Neuron (in vitro differentiated cells): ENCODE measurements around the gene LYZL2.
"Not testable (repeated sequence)": the region's sequence is repeated elsewhere in the genome, so short reads cannot be mapped to it uniquely, and the experiment has no call there.

Source experiments
- H2AFZ ChIP-seq: one replicate; pipeline ENCODE4 v1.6.1; 2013; ENCODE audit warnings: low read depth, mild to moderate bottlenecking, inconsistent platforms, low read length, moderate library complexity
- H3K27me3 ChIP-seq: one replicate; pipeline ENCODE4 v1.6.1; 2013; ENCODE audit warnings: low read length; ENCODE audit not compliant: insufficient read depth
- H3K36me3 ChIP-seq: one replicate; pipeline ENCODE4 v1.6.1; 2013; ENCODE audit warnings: low read length; ENCODE audit not compliant: insufficient read depth
- H3K4me1 ChIP-seq: one replicate; pipeline ENCODE4 v1.6.1; 2013; ENCODE audit warnings: low read length; ENCODE audit not compliant: insufficient read depth
- H3K4me3 ChIP-seq: 2 replicates; pipeline ENCODE4 v1.5.1; 2013; ENCODE audit warnings: mild to moderate bottlenecking, low read length, moderate library complexity
- H3K9me3 ChIP-seq: one replicate; pipeline ENCODE4 v1.6.1; 2013; ENCODE audit warnings: low read length

Gene LYZL2

DNA sequence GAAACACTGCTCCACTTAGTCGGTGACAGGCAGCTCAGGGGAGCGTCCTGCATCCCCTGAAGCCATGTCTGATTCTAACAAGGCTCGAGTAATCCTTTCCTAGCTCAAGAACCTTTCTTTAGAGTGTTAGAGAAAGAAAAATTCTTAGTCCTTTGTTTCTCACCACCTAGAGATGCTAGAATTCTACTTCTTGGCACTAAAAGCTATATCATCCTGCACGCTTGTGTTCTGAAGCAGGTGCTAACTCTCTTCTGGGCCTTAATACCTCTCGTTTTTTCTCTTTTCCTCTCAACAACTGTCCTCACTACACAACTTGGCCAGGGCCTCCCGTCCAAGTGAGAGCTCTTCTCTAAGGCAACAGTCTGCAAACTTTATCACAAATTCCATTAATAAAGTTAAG, at the start of gene LYZL2:
TSS of gene LYZL2 (minus strand) at position 101 of the 400 bp plus-strand sequence. CDS start 2,838 bp downstream, outside the sequence.
- no peaks in the 10 kb centered on the region for H3K9me3 ChIP-seq
- no peak within 1 kb of the TSS for H3K4me3 ChIP-seq

DNA sequence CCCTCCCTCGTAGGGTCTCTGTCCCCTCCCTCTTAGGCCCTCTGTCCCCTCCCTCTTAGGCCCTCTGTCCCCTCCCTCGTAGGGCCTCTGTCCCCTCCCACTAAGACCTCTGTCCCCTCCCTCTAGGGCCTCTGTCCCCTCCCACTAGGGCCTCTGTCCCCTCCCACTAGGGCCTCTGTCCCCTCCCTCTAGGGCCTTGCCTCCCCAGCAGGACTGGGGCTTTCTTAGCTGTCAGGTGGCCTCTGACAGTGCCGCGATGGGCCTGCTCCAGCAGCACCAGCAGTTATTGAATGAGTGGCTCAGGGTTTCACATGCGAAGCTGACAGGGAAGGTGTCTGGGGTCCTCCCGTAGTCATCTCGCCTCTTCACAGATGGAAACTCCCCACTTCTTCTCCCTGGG, 48.1 kb upstream of the LYZL2 start:
- H3K9me3 ChIP-seq, H3K27me3 ChIP-seq, H3K36me3 ChIP-seq, H2AFZ ChIP-seq, H3K4me3 ChIP-seq: not testable (repeated sequence)
- H3K4me1 ChIP-seq = peaks cover 14% of the 10 kb centered on the region

More for the DNA sequence above, at the start of gene LYZL2:
- H2AFZ ChIP-seq = no peak within 1 kb of the TSS
- no peaks in the 10 kb centered on the region for H3K4me1 ChIP-seq
- no peaks in the 10 kb centered on the region for H3K36me3 ChIP-seq
- no peaks in the 10 kb centered on the region for H3K27me3 ChIP-seq

DNA sequence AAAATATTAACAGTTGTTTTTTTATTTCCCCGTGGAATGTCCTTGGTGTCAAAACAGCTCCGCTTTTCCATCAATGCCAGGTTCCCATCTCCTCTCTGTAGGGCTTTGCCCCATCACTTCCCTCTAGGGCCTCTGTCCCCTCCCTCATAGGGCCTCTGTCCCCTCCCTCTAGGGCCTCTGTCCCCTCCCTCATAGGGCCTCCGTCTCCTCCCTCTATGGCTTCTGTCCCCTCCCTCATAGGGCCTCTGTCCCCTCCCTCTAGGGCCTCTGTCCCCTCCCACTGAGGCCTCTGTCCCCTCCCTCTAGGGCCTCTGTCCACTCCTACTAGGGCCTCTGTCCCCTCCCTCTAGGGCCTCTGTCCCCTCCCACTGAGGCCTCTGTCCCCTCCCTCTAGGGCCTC, 47.6 kb upstream of the LYZL2 start:
- not testable (repeated sequence) for H3K36me3 ChIP-seq, H2AFZ ChIP-seq, H3K27me3 ChIP-seq, H3K9me3 ChIP-seq, H3K4me3 ChIP-seq
- H3K4me1 ChIP-seq = peaks cover 14% of the 10 kb centered on the region

DNA sequence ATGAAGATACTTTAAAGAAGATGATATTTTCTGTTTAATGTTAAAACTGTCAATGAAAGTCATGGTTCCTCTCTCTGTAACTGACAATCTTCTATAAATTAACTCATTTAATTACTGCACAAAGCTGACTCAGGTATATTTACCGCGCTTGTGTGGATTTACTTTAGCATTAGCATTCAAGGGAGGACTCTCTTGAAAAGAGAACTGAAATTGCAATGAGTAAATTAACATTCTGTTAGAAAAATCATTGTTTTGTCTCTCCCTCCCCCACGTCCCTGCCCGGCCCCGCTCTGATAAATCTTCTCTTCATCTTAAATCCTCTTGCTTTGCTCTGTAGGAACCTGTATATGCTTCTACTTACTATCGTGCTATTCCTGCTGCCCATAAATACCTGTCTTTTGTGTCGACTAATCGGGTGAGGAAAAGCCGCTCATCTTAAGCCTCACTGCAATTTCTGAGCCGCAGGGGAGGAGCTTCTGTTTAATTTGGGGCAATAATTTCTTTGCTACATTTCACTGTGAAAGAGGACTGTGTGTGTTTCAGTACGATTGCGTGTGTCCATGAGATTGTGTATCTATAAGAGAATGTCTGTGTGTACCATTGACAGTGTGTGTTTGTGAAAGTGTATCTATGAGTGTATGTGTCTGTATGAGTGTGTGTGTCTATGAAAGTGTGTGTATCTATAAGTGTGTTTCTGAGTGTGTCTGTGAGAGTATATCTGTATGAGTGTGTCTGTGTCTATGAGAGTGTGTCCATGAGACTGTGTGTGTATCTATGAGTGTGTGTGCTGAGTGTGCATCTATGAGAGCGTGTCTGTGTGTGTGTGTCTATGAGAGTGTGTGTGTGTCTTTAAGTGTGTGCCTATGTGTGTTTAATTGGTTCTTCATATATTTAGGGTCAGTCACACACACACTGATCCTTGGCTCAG, 46.5 kb upstream of the LYZL2 start:
- Histone ChIP-seq H3K36me3 (no peaks in the 10 kb centered on the region), H2AFZ (no peak overlapping the region), H3K4me1 (peaks cover 7% of the 10 kb centered on the region), H3K27me3 (no peaks in the 10 kb centered on the region), H3K4me3 (no peak overlapping the region), H3K9me3 (no peaks in the 10 kb centered on the region)

- Histone ChIP-seq H2AFZ (no peak overlapping the region), H3K4me1 (no peaks in the 10 kb centered on the region), H3K36me3 (no peaks in the 10 kb centered on the region), H3K27me3 (no peaks in the 10 kb centered on the region), H3K9me3 (no peaks in the 10 kb centered on the region), H3K4me3 (no peak overlapping the region)
Observed at GRCh38 chr10:30674796-30675195, 45.2 kb upstream of the LYZL2 start.

DNA sequence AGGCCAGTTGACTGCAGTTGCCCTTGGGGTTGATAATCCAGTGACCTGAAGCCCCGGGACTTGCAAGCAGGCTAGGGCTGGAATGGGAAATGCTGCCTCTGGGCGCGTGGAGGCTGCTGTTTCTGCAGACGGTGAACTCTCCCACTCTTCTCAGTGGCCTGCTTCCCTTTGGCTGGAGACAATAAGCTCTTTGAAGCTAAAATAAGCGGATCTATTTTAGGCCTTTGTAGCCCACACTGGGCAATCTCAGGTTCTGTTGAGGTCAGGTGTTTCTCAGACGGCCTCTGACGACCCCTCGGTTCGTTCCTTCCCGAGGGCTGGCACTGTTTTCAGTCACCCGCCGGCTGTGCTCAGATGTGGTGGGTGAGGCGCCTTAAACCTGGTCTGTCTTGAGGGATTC, 43.7 kb upstream of the LYZL2 start:
- H3K4me1 ChIP-seq, H2AFZ ChIP-seq, H3K9me3 ChIP-seq, H3K36me3 ChIP-seq, H3K27me3 ChIP-seq, H3K4me3 ChIP-seq: not testable (repeated sequence)

GRCh38 chr10:30672338-30672737, 42.8 kb upstream of the LYZL2 start:
- H3K9me3 ChIP-seq, H3K27me3 ChIP-seq, H3K4me3 ChIP-seq, H3K36me3 ChIP-seq, H2AFZ ChIP-seq, H3K4me1 ChIP-seq: not testable (repeated sequence)

GRCh38 chr10:30671026-30671616, 41.6 kb upstream of the LYZL2 start:
- Histone ChIP-seq H3K27me3 (no peaks in the 10 kb centered on the region), H3K9me3 (no peaks in the 10 kb centered on the region), H3K4me3 (no peak overlapping the region), H2AFZ (no peak overlapping the region), H3K36me3 (no peaks in the 10 kb centered on the region), H3K4me1 (peaks cover 6% of the 10 kb centered on the region)

DNA sequence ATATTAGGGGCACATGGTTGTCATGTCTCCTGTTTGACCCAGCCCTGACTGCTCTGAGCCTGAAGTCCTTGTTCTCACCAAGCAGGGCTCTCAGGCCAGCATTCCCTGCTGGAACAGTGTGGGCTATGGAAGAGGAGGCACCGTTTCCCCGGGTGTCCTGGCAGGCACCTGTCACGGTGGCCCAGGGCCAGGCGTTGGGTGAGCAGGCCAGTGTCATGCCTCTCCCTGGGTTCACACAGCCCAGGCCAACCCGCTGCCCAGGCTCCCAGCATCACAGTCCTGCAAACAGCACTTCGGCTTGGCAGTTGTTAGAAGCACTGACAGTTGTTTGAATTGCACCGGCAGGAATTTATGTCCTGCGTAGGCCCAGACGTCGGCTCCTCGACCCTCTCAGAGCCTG, 38.4 kb upstream of the LYZL2 start:
- H3K36me3 ChIP-seq, H3K4me3 ChIP-seq, H2AFZ ChIP-seq, H3K9me3 ChIP-seq, H3K4me1 ChIP-seq, H3K27me3 ChIP-seq: not testable (repeated sequence)

GRCh38 chr10:30663403-30663802, 33.9 kb upstream of the LYZL2 start:
- H3K4me1 ChIP-seq, H3K9me3 ChIP-seq, H2AFZ ChIP-seq, H3K4me3 ChIP-seq, H3K36me3 ChIP-seq, H3K27me3 ChIP-seq: not testable (repeated sequence)

DNA sequence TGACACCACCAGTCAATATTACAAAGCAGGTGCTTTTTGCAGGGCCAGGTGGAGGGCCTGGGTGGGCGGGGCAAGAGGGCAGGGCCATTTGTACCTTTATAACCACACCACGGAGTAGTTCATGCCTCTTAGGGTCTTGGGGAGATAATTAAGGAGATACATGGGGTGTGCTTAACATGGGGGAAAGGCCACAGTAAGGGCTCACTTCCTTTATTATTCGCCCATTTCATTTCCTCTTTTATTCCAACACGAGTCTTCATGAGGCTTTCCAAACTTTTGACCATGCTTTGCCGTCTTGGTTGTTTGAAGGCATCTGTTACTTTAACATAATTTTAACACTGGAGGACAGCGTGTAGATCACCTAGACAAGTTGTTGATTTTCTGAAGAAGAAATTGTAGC, 33.3 kb upstream of the LYZL2 start:
- Histone ChIP-seq H3K4me1 (no peaks in the 10 kb centered on the region), H2AFZ (no peak overlapping the region), H3K9me3 (no peaks in the 10 kb centered on the region), H3K27me3 (no peaks in the 10 kb centered on the region), H3K4me3 (no peak overlapping the region), H3K36me3 (no peaks in the 10 kb centered on the region)

DNA sequence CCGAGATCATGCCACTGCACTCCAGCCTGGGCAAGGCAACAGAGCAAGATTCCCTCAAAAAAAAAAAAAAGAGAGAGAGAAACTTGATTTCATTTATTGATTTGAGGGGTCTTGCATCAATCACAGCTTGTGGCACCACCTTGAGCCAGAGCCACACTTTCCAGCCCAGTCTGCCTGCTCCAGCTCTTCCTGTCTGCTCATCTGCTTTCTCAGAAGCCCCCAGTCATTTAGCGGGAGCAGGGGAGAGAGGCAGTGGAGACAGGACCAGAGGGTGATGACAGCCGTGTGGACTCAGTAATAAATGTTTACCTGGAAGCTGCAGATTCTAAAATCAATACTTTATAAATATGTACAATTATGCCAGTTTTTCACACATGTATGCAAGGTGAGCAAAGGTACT, 30.8 kb upstream of the LYZL2 start:
- not testable (repeated sequence) for H3K36me3 ChIP-seq, H2AFZ ChIP-seq, H3K27me3 ChIP-seq, H3K4me1 ChIP-seq, H3K4me3 ChIP-seq, H3K9me3 ChIP-seq

DNA sequence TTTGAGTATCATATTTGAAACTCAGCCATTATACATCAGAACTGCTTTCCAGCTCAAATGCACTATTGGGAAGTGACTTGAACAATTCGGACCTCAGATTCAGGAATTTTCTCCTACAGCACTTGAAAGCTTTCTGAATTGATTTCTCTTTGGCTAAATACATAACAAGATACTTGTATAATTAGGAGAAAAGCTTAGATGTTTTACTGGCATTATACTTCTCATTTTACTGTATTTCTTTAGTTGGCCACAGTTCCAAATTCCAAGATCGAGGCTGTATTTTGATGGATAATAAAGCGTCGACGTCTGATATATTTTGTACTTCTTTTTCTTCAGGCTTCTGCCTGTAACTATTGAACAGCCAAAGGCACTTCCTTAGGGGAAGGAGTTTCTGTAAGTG, 26.7 kb upstream of the LYZL2 start:
- no peaks in the 10 kb centered on the region for H3K27me3 ChIP-seq
- H3K4me1 ChIP-seq = no peaks in the 10 kb centered on the region
- no peak overlapping the region for H2AFZ ChIP-seq
- no peak overlapping the region for H3K4me3 ChIP-seq
- H3K9me3 ChIP-seq = no peaks in the 10 kb centered on the region
- H3K36me3 ChIP-seq = no peaks in the 10 kb centered on the region

- H3K27me3 ChIP-seq, H3K9me3 ChIP-seq, H3K4me1 ChIP-seq, H2AFZ ChIP-seq, H3K4me3 ChIP-seq, H3K36me3 ChIP-seq: not testable (repeated sequence)
Observed at GRCh38 chr10:30655001-30655400, 25.4 kb upstream of the LYZL2 start.
